HG03457 (cell line): ENCODE measurements around the gene GNA14.

ENCODE experiments used
- ATAC-seq: cut with Tn5 transposase; IDR thresholded peaks from one replicate; pipeline ENCODE4 v1.9.1; 2021; ENCODE audit warnings: moderate number of reproducible peaks; ENCODE audit not compliant: unreplicated experiment

Gene GNA14

GRCh38 chr9:77543131-77543822, 104.8 kb downstream of the GNA14 start:
- no peak for ATAC-seq

GRCh38 chr9:77541600-77541999, 106.5 kb downstream of the GNA14 start:
- ATAC-seq = no peak

- ATAC-seq = no peak
Measured at GRCh38 chr9:77541055-77541454, 107.1 kb downstream of the GNA14 start.

GRCh38 chr9:77534376-77535057, 113.6 kb downstream of the GNA14 start:
- ATAC-seq = no peak

GRCh38 chr9:77533671-77534070, 114.5 kb downstream of the GNA14 start:
- no peak for ATAC-seq

GRCh38 chr9:77532607-77533006, 115.5 kb downstream of the GNA14 start:
- ATAC-seq = no peak

- ATAC-seq = no peak
Measured at GRCh38 chr9:77531400-77531799, 116.7 kb downstream of the GNA14 start.

- no peak for ATAC-seq
Measured at GRCh38 chr9:77523891-77524290, 124.2 kb downstream of the GNA14 start.

- no peak for ATAC-seq
Measured at GRCh38 chr9:77521091-77521490, 127.0 kb downstream of the GNA14 start.

- no peak for ATAC-seq
Measured at GRCh38 chr9:77518688-77519087, 129.4 kb downstream of the GNA14 start.

- ATAC-seq = no peak
Measured at GRCh38 chr9:77516781-77517180, 131.3 kb downstream of the GNA14 start.

GRCh38 chr9:77514886-77515711, 133.0 kb downstream of the GNA14 start:
- no peak for ATAC-seq

GRCh38 chr9:77513457-77513856, 134.7 kb downstream of the GNA14 start:
- no peak for ATAC-seq

- ATAC-seq = no peak
Measured at GRCh38 chr9:77512876-77513275, 135.2 kb downstream of the GNA14 start.

- ATAC-seq = no peak
Measured at GRCh38 chr9:77511525-77511924, 136.6 kb downstream of the GNA14 start.

GRCh38 chr9:77510666-77511065, 137.5 kb downstream of the GNA14 start:
- no peak for ATAC-seq

- ATAC-seq = no peak
Measured at GRCh38 chr9:77508396-77508795, 139.7 kb downstream of the GNA14 start.

GRCh38 chr9:77507212-77507961, 140.7 kb downstream of the GNA14 start:
- ATAC-seq = no peak

GRCh38 chr9:77505232-77505631, 142.9 kb downstream of the GNA14 start:
- ATAC-seq = no peak

GRCh38 chr9:77502568-77502967, 145.6 kb downstream of the GNA14 start:
- ATAC-seq = no peak

GRCh38 chr9:77498891-77499290, 149.2 kb downstream of the GNA14 start:
- no peak for ATAC-seq
